ENCODE data around the gene ICE2.
A peak's percentile ranks its signal among the peaks of the same experiment; 100 is the strongest.
"Not testable (repeated sequence)": the region's sequence is repeated elsewhere in the genome, so short reads cannot be mapped to it uniquely, and the experiment has no call there.

The ICE2 gene

DNA sequence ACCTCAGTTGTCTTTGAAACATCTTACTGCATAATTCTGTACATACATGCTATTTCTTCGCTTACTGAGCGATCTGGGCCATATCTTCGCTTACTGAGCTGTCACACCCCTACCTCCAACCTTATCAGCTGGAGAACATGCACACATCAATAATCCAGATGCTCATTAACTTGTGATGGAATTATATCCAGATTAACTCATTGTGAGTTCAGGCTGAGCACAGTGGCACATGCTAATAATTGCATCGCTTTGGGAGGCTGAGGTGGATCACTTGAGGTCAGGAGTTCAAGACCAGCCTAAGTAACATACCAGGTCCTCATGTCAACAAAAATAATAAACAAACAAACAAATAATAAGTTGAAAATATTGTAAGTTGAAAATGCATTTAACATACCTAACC is 61.8 kb downstream of the ICE2 start:
- DNase-seq, result no peak
- intact Hi-C loops (cut with DNase I), result no loop called here

DNA sequence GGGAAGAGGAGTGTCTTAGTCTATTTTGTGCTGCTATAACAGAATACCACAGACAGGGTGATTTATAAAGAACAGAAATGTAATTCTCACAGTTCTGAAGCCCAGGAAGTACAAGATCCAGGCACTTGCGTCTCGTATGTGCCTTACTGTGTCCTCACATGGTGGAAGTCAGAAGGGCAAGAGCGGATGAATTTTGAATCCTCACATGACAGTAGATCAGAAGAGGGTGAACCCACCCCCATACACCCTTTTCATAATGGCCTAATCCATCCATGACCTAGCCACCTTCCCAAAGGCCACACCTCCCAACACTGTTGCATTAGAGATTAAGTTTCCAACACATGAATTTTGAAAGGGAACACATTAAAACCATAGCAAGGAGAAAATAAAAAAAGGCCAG is 62.5 kb downstream of the ICE2 start:
- no peak for DNase-seq
- intact Hi-C loops (cut with DNase I), result no loop called here

GRCh38 chr15:60414016-60414682 is 64.8 kb downstream of the ICE2 start:
- intact Hi-C loops (cut with DNase I), result no loop called here
- no peak for DNase-seq

DNA sequence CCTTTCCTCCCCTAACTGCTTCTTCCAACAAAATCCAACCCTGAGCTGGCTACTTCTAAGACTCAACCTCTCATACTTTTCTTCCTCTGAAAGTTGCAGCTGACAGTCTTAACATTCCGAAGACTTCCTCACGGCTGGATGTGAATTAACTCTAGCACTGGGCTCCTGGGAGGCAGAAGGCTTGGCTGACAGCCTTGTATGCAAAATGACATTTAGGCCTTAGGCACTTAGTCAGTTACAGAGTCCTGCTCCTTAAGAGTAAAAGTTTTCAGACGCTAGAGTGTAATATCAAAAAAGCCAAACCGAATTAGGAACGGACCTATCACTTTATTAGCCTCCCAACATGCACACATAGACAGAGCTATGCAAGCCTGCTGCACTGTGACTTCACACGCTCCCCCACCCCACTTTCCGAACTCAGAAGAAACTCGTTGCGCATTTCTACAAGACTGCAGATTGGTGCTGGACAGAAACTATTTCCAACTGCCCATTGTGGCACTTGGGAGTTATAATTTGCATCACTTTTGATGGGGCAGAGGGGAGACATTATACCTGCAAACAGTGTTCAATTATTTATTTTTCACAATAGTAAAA is 65.6 kb downstream of the ICE2 start:
- DNase-seq, result no peak
- intact Hi-C loops (cut with DNase I), result no loop called here

- DNase-seq; intact Hi-C loops (cut with DNase I): not testable (repeated sequence)
These were observed 66.1 kb downstream of the ICE2 start for GRCh38 chr15:60412807-60413206.

DNA sequence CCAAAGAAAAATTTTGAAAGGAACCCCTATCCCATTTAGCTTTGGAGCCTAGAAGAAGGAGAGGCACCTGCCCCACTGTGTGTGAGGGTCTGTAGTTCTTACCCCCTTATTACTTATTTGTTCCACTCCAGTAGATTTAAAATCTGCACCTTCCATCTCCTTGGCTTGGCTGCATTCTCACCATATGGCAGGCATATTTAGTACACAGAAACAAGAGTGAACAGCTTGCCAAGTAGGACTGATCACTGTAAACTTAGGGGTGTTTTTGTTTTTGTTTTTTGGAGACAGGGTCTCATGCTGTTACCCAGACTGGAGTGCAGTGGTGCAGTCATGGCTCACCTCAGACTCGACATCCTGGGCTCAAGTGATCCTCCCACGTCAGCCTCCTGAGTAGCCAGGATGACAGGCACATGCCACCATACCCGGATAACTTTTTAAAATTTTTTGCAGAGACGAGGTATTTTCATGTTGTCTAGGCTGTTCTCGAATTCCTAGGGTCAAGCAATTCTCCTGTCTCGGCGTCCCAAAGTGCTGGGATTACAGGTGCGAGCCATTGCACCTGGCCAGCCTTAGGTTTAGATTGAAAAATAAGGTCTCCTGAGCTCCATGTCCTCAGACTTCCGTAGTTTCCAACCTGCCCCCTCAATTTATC is 67.0 kb downstream of the ICE2 start:
- intact Hi-C loops (cut with DNase I), result no loop called here
- no peak for DNase-seq

- DNase-seq; intact Hi-C loops (cut with DNase I): not testable (repeated sequence)
These were observed 68.6 kb downstream of the ICE2 start for GRCh38 chr15:60410350-60410749.

DNA sequence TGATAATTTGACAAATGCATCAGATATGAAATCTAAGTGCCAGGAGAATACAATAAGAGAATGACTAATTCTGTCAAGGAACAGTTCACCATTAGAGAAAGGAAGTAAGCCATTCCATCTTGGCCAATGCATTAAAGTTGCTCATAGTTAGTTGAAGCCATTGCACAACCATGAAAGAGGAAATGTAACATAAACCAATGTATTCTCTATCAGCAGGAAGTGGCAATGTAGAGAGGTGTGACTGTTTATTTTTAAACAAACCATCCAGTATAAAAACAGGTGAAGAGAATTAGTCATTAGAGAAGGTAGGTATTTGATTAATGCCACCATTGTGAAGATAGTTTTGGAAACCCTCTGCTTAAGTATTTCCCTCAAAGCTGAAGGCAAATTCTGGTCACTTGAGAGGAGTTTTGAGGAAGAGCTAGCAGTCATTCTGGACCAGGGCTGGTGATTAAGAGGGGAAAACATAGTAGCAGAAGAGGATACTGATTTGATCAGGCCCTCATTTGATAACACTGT is 70.4 kb downstream of the ICE2 start:
- no peak for DNase-seq
- intact Hi-C loops (cut with DNase I), result no loop called here

GRCh38 chr15:60407415-60407805 is 71.5 kb downstream of the ICE2 start:
- DNase-seq, result no peak
- intact Hi-C loops (cut with DNase I), result no loop called here

DNA sequence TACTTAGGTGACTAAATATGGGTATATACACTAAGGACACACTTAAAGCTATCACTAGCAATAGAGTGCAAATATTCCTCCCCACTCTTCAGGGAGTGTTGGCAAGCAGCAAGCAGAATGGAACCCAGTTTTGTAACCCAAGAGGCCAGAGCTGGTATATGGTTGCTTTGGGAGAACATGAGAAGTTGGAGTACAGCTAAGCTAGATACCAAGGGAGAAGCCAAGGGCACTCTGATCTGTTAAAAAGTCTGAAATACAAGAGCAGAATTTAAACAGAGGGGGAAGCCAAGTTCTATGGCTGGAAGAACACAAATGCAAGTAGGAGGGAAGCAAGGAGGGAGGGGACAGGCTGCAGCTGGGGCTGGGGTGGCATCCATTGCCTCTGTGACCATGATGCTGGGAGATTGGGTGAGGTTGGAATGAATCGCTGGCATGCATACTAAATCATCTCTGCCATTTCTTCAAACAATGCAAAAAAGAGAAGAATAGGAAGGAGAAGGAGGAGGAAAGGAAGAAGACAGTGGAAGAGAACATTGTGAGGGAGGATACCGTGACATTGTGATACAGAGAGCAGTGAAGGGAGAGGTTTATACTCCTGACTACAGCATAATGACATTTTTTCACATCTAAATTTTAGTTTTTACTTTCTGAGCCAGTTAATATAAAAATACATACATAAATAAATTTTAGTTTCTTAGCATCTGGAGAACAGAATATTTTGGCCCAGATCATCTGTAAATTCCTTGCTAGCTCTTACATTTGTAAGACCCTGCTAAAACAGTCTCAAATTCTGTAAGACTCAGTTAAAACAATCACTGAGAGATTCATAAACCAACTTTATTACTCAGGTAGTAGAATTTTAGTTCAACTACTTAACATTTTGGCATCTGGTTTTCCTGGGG is 72.2 kb downstream of the ICE2 start:
- DNase-seq, result peak in 1 of 42 donors; percentile 42
- intact Hi-C loops (cut with DNase I), result no loop called here

GRCh38 chr15:60405399-60405798 is 73.5 kb downstream of the ICE2 start:
- DNase-seq, result no peak
- intact Hi-C loops (cut with DNase I), result no loop called here

DNA sequence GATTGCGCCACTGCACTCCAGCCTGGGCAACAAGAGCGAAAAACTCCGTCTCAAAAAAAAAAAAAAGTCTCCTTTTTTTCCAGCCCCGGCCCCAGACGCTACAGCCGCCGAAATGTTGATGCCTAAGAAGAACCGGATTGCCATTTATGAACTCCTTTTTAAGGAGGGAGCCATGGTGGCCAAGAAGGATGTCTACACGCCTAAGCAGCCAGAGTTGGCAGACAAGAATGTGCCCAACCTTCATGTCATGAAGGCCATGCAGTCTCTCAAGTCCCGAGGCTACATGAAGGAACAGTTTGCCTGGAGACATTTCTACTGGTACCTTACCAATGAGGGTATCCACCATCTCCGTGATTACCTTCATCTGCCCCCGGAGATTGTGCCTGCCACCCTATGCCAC is 74.6 kb downstream of the ICE2 start:
- intact Hi-C loops (cut with DNase I); DNase-seq: not testable (repeated sequence)

DNA sequence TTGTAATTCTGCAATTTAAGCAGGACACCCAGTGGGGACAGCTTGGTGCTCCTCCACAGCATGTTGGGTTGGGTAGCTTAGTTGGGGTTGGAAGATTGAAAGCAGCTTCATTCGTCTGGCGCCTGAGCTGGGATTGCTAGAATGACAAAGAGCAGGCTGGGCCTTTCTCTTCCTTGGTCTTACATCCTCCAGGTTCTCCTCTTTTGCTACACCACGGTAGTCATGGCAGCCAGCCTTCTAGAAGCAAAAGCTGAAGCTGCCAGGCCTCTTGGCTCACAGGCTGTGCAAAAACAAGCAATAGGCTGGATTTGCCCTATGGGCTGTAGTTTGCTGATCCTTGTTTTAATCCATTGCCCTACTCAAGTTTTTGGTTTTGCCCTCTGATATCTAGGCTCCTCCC is 78.0 kb downstream of the ICE2 start:
- no peak for DNase-seq
- intact Hi-C loops (cut with DNase I), result no loop called here

- intact Hi-C loops (cut with DNase I), result no loop called here
- DNase-seq, result no peak
These were observed 79.0 kb downstream of the ICE2 start for GRCh38 chr15:60399931-60400330.

GRCh38 chr15:60399246-60399915 is 79.6 kb downstream of the ICE2 start:
- intact Hi-C loops (cut with DNase I), result no loop called here
- no peak for DNase-seq

DNA sequence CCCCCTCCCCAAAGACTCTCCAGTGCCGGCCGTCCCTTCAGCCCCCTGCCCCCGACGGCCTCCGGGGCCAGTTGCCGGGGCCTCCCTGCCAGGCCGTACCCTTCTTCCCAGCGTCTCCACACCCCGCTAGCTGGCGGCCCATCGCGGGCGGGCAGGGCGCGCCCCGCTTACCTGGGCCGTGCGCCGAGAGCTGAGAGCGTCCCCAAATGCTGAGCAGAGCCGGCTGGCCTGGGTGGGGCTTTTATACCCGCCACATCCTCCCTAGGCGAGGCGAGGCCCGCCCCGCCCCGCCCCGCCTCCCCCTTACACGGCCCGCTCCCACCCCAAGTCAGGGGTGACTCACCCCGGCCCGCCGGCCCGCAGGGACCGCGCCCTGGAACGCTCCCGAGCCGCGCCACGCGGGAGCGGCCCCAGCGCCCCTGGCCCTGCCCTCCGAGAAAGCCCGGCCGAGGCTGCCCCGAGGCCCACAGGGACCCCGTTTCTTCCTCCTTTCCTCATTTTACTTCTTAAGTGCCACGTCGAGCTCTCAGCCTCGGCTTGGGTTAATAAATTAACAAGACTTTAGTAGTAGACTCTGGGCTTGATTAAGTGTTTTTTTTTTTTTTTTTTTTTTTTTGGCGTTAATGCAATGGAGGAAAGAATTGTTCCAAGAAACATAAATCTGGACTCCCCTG is 81.0 kb downstream of the ICE2 start, which contains the start of gene ANXA2:
Gene ANXA2, minus strand, starts transcription at position 215 of the 674 bp plus-strand sequence. CDS start 11,911 bp downstream, outside the sequence.
- DNase-seq, result peak in 34 of 42 donors; percentile 6 to 83 (median 38)
- intact Hi-C loops (cut with DNase I), result no loop called here

DNA sequence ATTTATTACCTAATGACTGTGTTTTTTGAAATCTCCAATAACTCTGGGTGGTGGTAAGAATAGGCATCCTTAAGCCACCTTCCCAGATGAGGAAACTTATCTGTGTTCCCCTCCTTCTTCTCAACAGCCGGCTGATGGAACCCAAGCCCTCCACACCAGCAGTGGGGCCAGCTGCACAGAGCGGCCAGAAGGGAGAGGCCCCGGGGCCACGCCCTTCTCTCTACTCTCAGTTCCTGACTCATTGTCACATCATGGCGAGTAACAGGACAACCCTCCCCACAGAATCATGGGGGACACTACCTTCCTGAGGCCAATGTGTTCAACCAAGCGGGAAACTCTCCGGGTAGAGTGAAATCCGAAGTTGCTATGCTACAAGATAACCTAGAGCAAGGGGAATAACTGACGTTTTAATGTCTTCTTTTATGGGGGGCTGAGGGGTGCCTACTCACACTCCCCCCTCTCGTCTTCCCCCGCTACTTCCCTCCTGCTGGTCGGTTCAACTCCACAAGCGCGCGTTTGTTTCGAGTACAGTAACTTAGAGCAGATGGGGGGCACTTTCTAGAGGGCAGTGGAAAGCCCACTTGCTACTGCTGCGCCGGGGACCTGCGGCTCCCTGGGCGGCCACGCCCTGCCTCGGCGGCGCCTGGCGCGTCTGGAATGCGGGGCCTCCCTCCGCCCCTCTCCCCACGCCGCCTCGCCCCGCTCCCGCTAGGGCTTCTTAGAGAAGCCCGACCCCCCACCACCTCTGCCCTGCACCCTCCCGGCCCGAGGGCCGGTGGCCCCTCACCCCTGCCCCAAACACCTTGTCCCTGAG is 81.8 kb downstream of the ICE2 start:
- intact Hi-C loops (cut with DNase I), result no loop called here
- peak in 1 of 42 donors; percentile 5 for DNase-seq

Measured in head of caudate nucleus (tissue), 42 donors.